WI38 (cell line): ENCODE data around the gene P3H2.

ENCODE experiments used
- H3K4me3 ChIP-seq: 2 replicates; pipeline ENCODE4 v1.5.1; 2011; ENCODE audit warnings: low read depth, mild to moderate bottlenecking, control low read depth, low read length
- TF ChIP-seq, protein P1 (sequence below): IDR thresholded peaks from 2 replicates; pipeline ENCODE4 v1.5.1; 2012; ENCODE audit warnings: low read depth, mild to moderate bottlenecking, control low read depth, low read length

P3H2 gene

DNA sequence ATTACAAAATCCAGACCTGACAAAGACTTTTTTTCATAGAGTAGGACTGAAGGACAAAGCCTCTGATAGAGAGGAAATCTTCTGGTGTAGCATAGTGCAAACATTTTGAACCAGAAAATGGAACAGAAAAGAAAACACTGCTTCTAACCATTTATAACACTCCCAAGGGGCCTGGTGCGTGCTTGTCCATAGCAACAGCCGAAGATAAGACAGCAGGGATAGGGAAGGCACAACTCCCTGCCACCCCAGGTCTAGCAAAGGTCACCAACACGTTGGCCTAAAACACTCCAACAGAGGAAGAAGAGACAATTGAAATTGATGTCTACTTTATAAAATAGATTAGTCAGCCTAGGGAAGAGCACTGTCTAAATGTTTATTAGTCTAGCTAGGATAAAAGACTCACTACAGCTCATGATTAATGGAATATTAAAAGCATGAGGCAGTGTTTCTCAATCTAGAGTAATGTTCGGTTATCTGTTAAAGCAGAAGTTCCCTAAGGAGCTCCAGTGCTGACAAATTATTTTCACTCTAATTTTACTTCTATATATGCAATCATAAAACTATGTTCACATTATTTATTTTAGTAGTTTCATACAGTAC, 145.2 kb downstream of the P3H2 start:
- TF ChIP-seq, protein P1, sequence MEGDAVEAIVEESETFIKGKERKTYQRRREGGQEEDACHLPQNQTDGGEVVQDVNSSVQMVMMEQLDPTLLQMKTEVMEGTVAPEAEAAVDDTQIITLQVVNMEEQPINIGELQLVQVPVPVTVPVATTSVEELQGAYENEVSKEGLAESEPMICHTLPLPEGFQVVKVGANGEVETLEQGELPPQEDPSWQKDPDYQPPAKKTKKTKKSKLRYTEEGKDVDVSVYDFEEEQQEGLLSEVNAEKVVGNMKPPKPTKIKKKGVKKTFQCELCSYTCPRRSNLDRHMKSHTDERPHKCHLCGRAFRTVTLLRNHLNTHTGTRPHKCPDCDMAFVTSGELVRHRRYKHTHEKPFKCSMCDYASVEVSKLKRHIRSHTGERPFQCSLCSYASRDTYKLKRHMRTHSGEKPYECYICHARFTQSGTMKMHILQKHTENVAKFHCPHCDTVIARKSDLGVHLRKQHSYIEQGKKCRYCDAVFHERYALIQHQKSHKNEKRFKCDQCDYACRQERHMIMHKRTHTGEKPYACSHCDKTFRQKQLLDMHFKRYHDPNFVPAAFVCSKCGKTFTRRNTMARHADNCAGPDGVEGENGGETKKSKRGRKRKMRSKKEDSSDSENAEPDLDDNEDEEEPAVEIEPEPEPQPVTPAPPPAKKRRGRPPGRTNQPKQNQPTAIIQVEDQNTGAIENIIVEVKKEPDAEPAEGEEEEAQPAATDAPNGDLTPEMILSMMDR: no peak
- no peak overlapping the region for H3K4me3 ChIP-seq

DNA sequence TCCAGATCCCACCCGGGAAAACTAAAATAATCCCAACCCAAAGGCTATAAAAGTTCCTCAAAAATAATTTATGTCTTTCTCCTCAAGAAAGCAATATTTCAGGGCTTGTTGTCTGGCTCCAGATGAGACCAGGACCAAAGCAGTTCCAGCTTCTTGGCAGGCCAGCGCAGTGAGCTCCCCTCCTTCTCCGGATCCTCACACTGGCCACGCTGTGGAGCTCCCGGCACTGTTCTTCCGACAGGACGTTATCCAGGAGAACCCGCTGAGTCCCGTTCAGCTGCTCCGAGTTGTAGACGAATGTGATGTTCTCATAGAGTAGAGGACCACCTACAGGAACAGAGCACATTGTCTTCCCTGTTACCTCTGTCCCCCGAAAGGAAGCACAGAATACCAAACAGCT, 146.3 kb downstream of the P3H2 start:
- TF ChIP-seq, protein P1: no peak
- no peak overlapping the region for H3K4me3 ChIP-seq

DNA sequence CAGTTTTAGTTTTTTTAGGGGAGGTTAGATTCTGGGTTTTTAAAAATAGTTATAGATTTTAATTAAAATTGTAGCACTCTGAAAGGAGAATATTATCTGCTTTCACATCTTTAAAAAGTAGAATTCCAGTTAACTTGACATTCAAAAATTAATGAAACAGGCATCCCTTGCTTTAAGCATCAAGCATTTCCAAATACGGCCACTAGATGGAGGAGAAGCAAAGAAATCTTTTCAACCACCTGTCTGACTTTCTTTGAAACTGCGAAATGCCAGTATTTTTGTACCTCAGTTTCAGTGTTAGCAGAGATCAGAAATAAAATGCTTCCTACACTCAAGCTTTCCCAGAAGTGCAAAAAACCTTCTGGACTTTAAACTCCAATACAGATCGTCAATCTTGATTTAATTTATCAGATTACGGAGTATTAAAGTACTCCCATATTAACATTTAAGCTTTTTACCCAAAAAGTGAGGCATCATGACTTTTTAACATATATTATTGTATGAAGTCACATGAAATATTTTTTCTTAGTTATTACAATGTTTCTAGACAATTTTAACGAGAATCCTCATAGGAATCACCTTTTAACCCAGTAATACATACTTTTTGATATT, 153.3 kb downstream of the P3H2 start:
- H3K4me3 ChIP-seq: no peak overlapping the region
- TF ChIP-seq, protein P1: peak; percentile 55; the same call in 1 of the 2 replicates

DNA sequence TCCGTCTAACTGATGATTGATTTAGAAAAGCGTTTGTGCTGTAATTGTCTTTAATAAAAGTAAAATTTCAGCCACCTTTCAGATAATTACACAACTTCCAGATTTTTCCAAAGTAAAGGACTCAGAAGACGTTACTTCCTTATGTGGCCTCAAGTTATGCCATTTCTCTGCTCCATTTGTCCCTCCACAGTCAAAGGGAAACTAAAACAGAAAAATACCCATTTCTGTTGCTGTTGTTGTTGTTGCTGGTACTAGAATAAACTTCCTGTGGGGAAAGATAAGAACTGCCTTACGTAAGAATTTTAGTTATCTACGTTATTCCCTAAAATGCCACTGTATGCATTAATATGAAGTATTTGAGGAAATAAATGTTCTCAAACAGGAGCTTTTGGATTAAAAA, 153.9 kb downstream of the P3H2 start:
- TF ChIP-seq, protein P1: no peak
- H3K4me3 ChIP-seq: no peak overlapping the region

DNA sequence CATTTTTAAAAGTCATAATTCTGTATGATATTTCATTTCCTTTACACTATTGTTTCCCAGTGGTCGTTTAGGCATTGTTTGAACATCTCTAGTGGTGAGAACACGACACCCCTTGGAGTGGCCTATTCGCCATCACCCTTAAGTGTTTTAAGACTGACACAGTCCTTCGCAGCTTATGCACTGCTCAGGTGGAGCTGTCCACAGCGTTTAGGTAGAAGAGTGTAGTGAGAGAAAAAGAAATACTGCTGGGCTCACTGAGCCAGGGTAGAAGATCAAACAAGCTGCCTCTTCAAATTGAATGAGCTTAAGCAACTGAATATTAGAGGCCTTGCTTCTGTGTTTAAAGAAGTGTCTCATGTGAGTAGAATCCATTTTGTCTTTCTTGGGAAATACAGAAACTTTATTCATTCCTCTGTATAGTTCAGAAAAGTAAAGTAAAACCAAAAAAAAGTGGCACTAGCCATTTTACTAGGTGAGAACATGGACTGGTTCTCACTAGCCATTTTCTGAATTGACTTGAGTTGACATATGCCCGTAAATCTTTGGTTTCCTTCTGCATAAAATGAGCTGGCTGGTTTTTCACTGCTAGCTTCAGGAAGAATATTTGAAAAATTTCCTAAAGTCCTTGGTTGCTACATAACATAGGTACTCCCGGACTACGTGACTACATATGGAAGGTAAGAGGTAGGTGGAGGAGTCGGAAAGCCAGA, 155.9 kb downstream of the P3H2 start:
- H3K4me3 ChIP-seq: no peak overlapping the region
- TF ChIP-seq, protein P1: no peak

DNA sequence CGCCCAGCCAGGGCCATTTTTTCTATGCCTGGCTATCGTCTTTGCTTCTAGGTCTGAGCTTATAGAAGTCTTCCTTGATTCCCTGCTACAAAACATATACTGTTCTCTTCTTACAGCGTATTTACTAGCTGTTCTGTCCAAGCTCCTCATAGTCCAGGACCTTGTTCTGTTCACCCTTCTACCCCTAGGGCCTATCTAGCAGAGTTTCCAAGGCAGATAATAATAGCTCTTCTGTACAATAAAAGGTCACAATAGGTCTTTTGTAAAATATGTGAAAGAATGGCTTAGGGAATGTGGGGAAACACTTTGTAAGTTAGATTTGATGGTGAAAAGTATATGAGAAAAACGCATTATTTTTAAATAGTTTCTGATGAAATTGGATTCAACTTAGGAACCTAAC, 158.2 kb downstream of the P3H2 start:
- TF ChIP-seq, protein P1: no peak
- no peak overlapping the region for H3K4me3 ChIP-seq
